ENCODE results near the gene NUDT5.
"Not testable (repeated sequence)": the region's sequence is repeated elsewhere in the genome, so short reads cannot be mapped to it uniquely, and the experiment has no call there.

NUDT5 gene

GRCh38 chr10:12202226-12202625 is 6.5 kb upstream of the NUDT5 start:
- DNase-seq, result no peak

- peak in 1 of 2 experiments; percentile 36 for DNase-seq
These were observed 5.9 kb upstream of the NUDT5 start for GRCh38 chr10:12201543-12201942.

- no peak for DNase-seq
These were observed 5.2 kb upstream of the NUDT5 start for GRCh38 chr10:12200850-12201249.

- no peak for DNase-seq
These were observed 2.5 kb upstream of the NUDT5 start for GRCh38 chr10:12198156-12198555.

GRCh38 chr10:12196531-12197211 is 980 bp upstream of the NUDT5 start:
- DNase-seq, result no peak

- DNase-seq, result no peak
These were observed 449 bp downstream of the NUDT5 start for GRCh38 chr10:12195281-12195602.

GRCh38 chr10:12194752-12195271 is 879 bp downstream of the NUDT5 start:
- peak; percentile 57 to 59 for DNase-seq

GRCh38 chr10:12193193-12193592 is 2.5 kb downstream of the NUDT5 start:
- no peak for DNase-seq

- DNase-seq, result no peak
These were observed 4.0 kb downstream of the NUDT5 start for GRCh38 chr10:12191715-12192114.

GRCh38 chr10:12189426-12189825 is 6.3 kb downstream of the NUDT5 start:
- DNase-seq, result no peak

GRCh38 chr10:12188656-12189055 is 7.0 kb downstream of the NUDT5 start:
- DNase-seq, result no peak

GRCh38 chr10:12187321-12187905 is 8.3 kb downstream of the NUDT5 start:
- no peak for DNase-seq

GRCh38 chr10:12186323-12186722 is 9.4 kb downstream of the NUDT5 start:
- DNase-seq, result peak in 1 of 2 experiments; percentile 37

- no peak for DNase-seq
These were observed 11.5 kb downstream of the NUDT5 start for GRCh38 chr10:12184165-12184564.

GRCh38 chr10:12181065-12181775 is 14.5 kb downstream of the NUDT5 start:
- DNase-seq, result peak; percentile 72 to 77

GRCh38 chr10:12180221-12180974 is 15.3 kb downstream of the NUDT5 start:
- no peak for DNase-seq

- no peak for DNase-seq
These were observed 16.0 kb downstream of the NUDT5 start for GRCh38 chr10:12179606-12180170.

- peak; percentile 33 to 55 for DNase-seq
These were observed 18.0 kb downstream of the NUDT5 start for GRCh38 chr10:12177642-12178041.

- not testable (repeated sequence) for DNase-seq
These were observed 24.2 kb downstream of the NUDT5 start for GRCh38 chr10:12171512-12171911.

GRCh38 chr10:12165999-12166775 is 29.5 kb downstream of the NUDT5 start:
- DNase-seq, result no peak

GRCh38 chr10:12165036-12165435 is 30.7 kb downstream of the NUDT5 start:
- DNase-seq, result no peak

GRCh38 chr10:12164085-12164484 is 31.6 kb downstream of the NUDT5 start:
- DNase-seq, result no peak

Measured in activated T-cell treated with anti-CD3 and anti-CD28 coated beads, Interleukin-2, amount 50 U/mL, for 48 hours (primary cell).